ENCODE results near the gene CNPY2. TPM values are rescaled to one million over a fixed set of nuclear protein-coding genes. Genes with fewer than 3 reads are reported as not detected.

CNPY2 gene
- total RNA-seq, 1 donor from 2014 or later = 45.9 TPM

Small RNA genes within 50 kb of the gene (small RNA-seq; reads per million reads assigned to genes)
- not detected for gene RNU7-40P (ENCODE audit: low replicate concordance)

Other genes starting within 250 kb of the CNPY2 start
- gene ERBB3, start 235.8 kb downstream of the CNPY2 start, total RNA-seq = 147 TPM
- gene PA2G4, start 211.4 kb downstream of the CNPY2 start, total RNA-seq = 98.1 TPM
- 1,420 TPM for gene RPL41, start 199.4 kb downstream of the CNPY2 start, total RNA-seq
- gene ZC3H10, start 197.7 kb downstream of the CNPY2 start, total RNA-seq = 5.6 TPM
- gene ESYT1, start 187.7 kb downstream of the CNPY2 start, total RNA-seq = 152 TPM
- 136 TPM for gene MYL6B, start 163.4 kb downstream of the CNPY2 start, total RNA-seq
- gene MYL6, start 157.6 kb downstream of the CNPY2 start, total RNA-seq = 707 TPM
- gene SMARCC2, start 126.5 kb downstream of the CNPY2 start, total RNA-seq = 49.0 TPM
- gene RNF41, start 94.1 kb downstream of the CNPY2 start, total RNA-seq = 70.3 TPM
- 18.2 TPM for gene NABP2, start 91.6 kb downstream of the CNPY2 start, total RNA-seq
- 0.31 TPM for gene SLC39A5, start 85.9 kb downstream of the CNPY2 start, total RNA-seq
- gene ANKRD52, start 57.6 kb downstream of the CNPY2 start, total RNA-seq = 19.3 TPM
- 49.6 TPM for gene COQ10A, start 49.0 kb downstream of the CNPY2 start, total RNA-seq
- 235 TPM for gene CS, start 15.7 kb downstream of the CNPY2 start, total RNA-seq
- gene PAN2, start 18.0 kb upstream of the CNPY2 start, total RNA-seq = 60.4 TPM
- not detected for gene IL23A, start 22.9 kb upstream of the CNPY2 start, total RNA-seq
- gene STAT2, start 44.1 kb upstream of the CNPY2 start, total RNA-seq = 74.5 TPM
- gene APOF, start 46.9 kb upstream of the CNPY2 start, total RNA-seq = not detected
- 10.5 TPM for gene TIMELESS, start 133.4 kb upstream of the CNPY2 start, total RNA-seq
- not detected for gene MIP, start 138.7 kb upstream of the CNPY2 start, total RNA-seq
- gene SPRYD4, start 152.6 kb upstream of the CNPY2 start, total RNA-seq = 2.1 TPM
- 0.21 TPM for gene GLS2, start 172.2 kb upstream of the CNPY2 start, total RNA-seq
- gene RBMS2, start 205.8 kb upstream of the CNPY2 start, total RNA-seq = 18.1 TPM

Data from tongue (tissue), 2 donors.